Jurkat, Clone E6-1 (cell line): ENCODE results near the gene CREBBP.
A peak's percentile ranks its signal among the peaks of the same experiment; 100 is the strongest.

ENCODE experiments used
- DNase-seq: peaks from one replicate; pipeline ENCODE4 v3.0.0-alpha.2; 2011; ENCODE audit warnings: low read depth, low spot score
- H3K4me3 ChIP-seq: 2 replicates; pipeline ENCODE4 v1.5.1; 2011; ENCODE audit warnings: mild to moderate bottlenecking, low read length, control low read depth, moderate library complexity

The CREBBP gene

GRCh38 chr16:3835089-3835602, 45.4 kb downstream of the CREBBP start:
- no peak overlapping the region for H3K4me3 ChIP-seq
- DNase-seq: no peak

- no peak for DNase-seq
- H3K4me3 ChIP-seq: no peak overlapping the region
These were observed 47.8 kb downstream of the CREBBP start for GRCh38 chr16:3832668-3833067.

GRCh38 chr16:3830625-3831254, 49.8 kb downstream of the CREBBP start:
- no peak for DNase-seq
- H3K4me3 ChIP-seq: no peak overlapping the region

GRCh38 chr16:3829631-3830536, 50.6 kb downstream of the CREBBP start:
- DNase-seq: no peak
- no peak overlapping the region for H3K4me3 ChIP-seq

GRCh38 chr16:3825940-3826339, 54.6 kb downstream of the CREBBP start:
- H3K4me3 ChIP-seq: no peak overlapping the region
- no peak for DNase-seq

- no peak for DNase-seq
- H3K4me3 ChIP-seq: no peak overlapping the region
These were observed 55.4 kb downstream of the CREBBP start for GRCh38 chr16:3825103-3825502.

- H3K4me3 ChIP-seq: no peak overlapping the region
- DNase-seq: no peak
These were observed 56.3 kb downstream of the CREBBP start for GRCh38 chr16:3824121-3824795.

GRCh38 chr16:3823427-3823826, 57.1 kb downstream of the CREBBP start:
- DNase-seq: no peak
- no peak overlapping the region for H3K4me3 ChIP-seq

GRCh38 chr16:3822366-3823045, 58.0 kb downstream of the CREBBP start:
- H3K4me3 ChIP-seq: no peak overlapping the region
- DNase-seq: no peak

- DNase-seq: no peak
- no peak overlapping the region for H3K4me3 ChIP-seq
These were observed 59.3 kb downstream of the CREBBP start for GRCh38 chr16:3821184-3821583.

- peak; percentile 72 for DNase-seq
These were observed 60.5 kb downstream of the CREBBP start for GRCh38 chr16:3819746-3820724.

GRCh38 chr16:3819175-3819527, 61.4 kb downstream of the CREBBP start:
- no peak overlapping the region for H3K4me3 ChIP-seq
- DNase-seq: no peak

More at GRCh38 chr16:3819746-3820724, 60.5 kb downstream of the CREBBP start:
- H3K4me3 ChIP-seq: no peak overlapping the region

GRCh38 chr16:3816326-3816725, 64.2 kb downstream of the CREBBP start:
- no peak overlapping the region for H3K4me3 ChIP-seq
- no peak for DNase-seq

- no peak for DNase-seq
- H3K4me3 ChIP-seq: no peak overlapping the region
These were observed 65.8 kb downstream of the CREBBP start for GRCh38 chr16:3814755-3815154.

- no peak for DNase-seq
- no peak overlapping the region for H3K4me3 ChIP-seq
These were observed 67.9 kb downstream of the CREBBP start for GRCh38 chr16:3812469-3813172.

GRCh38 chr16:3810818-3811217, 69.7 kb downstream of the CREBBP start:
- DNase-seq: no peak
- no peak overlapping the region for H3K4me3 ChIP-seq

GRCh38 chr16:3810198-3810664, 70.3 kb downstream of the CREBBP start:
- H3K4me3 ChIP-seq: no peak overlapping the region
- DNase-seq: no peak
